Measurements from ENCODE around the gene SLC6A8. TPM values are rescaled to one million over a fixed set of nuclear protein-coding genes. Genes with fewer than 3 reads are reported as not detected.
A peak's percentile ranks its signal among the peaks of the same experiment; 100 is the strongest.

Gene SLC6A8
- under 1 TPM; 0.42 to 0.71 TPM for total RNA-seq
- polyA plus RNA-seq (2013, experiment 1 of 2): 0.63 TPM
- 1.3 TPM for polyA plus RNA-seq (2013, experiment 2 of 2)
- total RNA-seq: 0.37 to 5.1 (median 1.2) reads per million in 172 experiments

DNA sequence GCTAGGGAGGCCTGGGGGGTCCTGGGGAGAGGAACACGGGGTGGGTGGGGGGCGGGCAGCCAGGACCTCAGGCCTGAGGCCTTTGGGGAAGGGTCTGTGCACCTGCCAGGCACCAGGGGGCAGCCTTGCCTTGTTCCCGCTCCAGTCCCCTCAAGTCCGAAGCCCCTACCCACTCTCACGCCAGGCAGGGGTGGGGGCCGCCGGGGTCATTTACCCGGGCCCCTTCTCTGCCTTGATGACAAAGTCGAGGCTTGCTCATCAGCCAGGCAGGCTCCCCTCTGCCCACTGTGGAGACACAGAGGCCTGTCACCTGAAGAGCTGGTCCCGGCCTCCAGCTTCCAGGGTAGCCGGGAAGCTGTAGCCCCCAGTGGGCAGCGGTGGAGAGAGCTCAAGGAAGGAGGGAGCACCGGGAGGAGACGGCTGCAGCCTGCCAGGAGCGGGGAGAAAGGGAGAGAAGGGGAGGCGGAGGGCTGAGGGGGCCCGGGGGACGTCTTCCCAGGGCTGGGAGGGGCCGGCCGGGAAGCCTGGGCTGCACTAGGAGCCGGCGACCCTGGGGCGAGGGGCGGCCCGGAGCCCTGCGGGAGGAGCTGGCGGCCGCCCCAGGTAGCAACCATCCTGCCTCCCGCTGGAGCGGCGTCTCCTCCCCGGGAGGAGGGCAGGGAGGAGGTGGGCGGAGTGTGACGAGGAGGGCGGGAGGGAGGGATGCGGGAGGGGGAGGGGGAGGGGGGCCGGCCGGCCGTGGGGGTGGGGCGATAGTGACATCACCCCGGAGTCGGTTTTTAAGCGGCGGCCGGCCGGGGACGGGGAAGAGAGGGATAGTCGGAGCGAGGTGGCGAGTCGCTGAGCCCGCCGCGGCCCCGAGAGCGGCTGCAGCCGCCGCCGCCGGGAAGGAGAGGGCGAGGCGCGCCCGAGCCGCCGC, at the start of gene SLC6A8:
TSS of gene SLC6A8 (plus strand) at position 806 of the 919 bp plus-strand sequence. CDS start 649 bp downstream, outside the sequence.
- Histone ChIP-seq H3K27me3 (ENCODE audit: control insufficient read depth in 1 of 2, insufficient read depth in 2 of 2, low read length in 2 of 2) (peaks cover 0 to 3% of the 10 kb centered on the region in 2 experiments), H3K4me1 (ENCODE audit: insufficient read depth, low read length) (peaks cover 6% of the 10 kb centered on the region), H3K27ac (ENCODE audit: low read depth in 1 of 2, low read length in 2 of 2) (no peak within 1 kb of the TSS), H3K4me3 (ENCODE audit: low read length) (peak within 1 kb of the TSS; percentile 36), H3K36me3 (ENCODE audit: insufficient read depth, low read length) (no peaks in the 10 kb centered on the region), H3K9me3 (ENCODE audit: control insufficient read depth in 1 of 2, insufficient read depth in 1 of 2, low read length in 2 of 2) (no peaks in the 10 kb centered on the region)
- TF ChIP-seq, protein P1, sequence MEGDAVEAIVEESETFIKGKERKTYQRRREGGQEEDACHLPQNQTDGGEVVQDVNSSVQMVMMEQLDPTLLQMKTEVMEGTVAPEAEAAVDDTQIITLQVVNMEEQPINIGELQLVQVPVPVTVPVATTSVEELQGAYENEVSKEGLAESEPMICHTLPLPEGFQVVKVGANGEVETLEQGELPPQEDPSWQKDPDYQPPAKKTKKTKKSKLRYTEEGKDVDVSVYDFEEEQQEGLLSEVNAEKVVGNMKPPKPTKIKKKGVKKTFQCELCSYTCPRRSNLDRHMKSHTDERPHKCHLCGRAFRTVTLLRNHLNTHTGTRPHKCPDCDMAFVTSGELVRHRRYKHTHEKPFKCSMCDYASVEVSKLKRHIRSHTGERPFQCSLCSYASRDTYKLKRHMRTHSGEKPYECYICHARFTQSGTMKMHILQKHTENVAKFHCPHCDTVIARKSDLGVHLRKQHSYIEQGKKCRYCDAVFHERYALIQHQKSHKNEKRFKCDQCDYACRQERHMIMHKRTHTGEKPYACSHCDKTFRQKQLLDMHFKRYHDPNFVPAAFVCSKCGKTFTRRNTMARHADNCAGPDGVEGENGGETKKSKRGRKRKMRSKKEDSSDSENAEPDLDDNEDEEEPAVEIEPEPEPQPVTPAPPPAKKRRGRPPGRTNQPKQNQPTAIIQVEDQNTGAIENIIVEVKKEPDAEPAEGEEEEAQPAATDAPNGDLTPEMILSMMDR (IDR thresholded peaks at IDR 0.05): peak; percentile 7
- ATAC-seq (ENCODE audit: poor library complexity): peak; percentile 42
- no peak within 1 kb of the TSS for H3K27ac Mint-ChIP-seq
- peaks cover 7% of the 10 kb centered on the region for H3K27me3 Mint-ChIP-seq
- CTCF ChIA-PET: no interaction called here
- H3K36me3 Mint-ChIP-seq (ENCODE audit: low read depth): no peaks in the 10 kb centered on the region
- H3K9me3 Mint-ChIP-seq: no peaks in the 10 kb centered on the region
- H3K4me1 Mint-ChIP-seq (ENCODE audit: low read depth): no peaks in the 10 kb centered on the region
- intact Hi-C loops (cut with DNase I, micrococcal nuclease): loop anchor here in 1 of 2 experiments (5.0 to 10.0 kb wide), 2 partner anchors 67 to 265 kb away; no protein-coding TSS in a partner anchor
- H3K4me3 Mint-ChIP-seq: peak within 1 kb of the TSS; percentile 84
- peak in 10 of 14 experiments; percentile 3 to 71 (median 31) for DNase-seq
- POLR2A ChIA-PET: no interaction called here

DNA sequence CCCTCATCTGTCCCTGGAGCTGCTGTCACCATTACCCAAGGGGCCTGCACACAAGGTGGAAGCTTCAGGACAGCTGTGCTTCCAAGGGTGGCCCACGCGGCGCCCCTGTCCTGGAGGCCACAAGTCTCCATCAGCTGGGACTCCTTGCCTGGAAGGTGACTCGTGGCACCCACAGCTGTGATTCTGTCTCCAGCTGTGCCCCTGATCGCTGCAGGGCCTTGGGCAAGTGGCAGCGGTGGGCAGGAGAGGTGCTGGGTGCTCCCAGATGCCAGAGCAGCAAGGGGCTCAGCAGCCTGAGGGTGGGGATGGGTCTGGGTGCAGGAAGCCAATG, 49.7 kb upstream of the SLC6A8 start:
- Histone ChIP-seq H3K4me1 (ENCODE audit: insufficient read depth, low read length) (peaks cover 8% of the 10 kb centered on the region), H3K4me3 (ENCODE audit: low read length) (no peak overlapping the region), H3K27me3 (ENCODE audit: control insufficient read depth in 1 of 2, insufficient read depth in 2 of 2, low read length in 2 of 2) (peaks cover 8 to 10% of the 10 kb centered on the region in 2 experiments), H3K9me3 (ENCODE audit: control insufficient read depth in 1 of 2, insufficient read depth in 1 of 2, low read length in 2 of 2) (peaks cover 0 to 7% of the 10 kb centered on the region in 2 experiments), H3K36me3 (ENCODE audit: insufficient read depth, low read length) (no peaks in the 10 kb centered on the region), H3K27ac (ENCODE audit: low read depth in 1 of 2, low read length in 2 of 2) (no peak overlapping the region)
- intact Hi-C loops (cut with DNase I, micrococcal nuclease): no loop called here
- TF ChIP-seq, protein P1 (IDR thresholded peaks at IDR 0.05): no peak
- ChIA-PET CTCF (no interaction called here), POLR2A (no interaction called here)
- no peak overlapping the region for H3K27ac Mint-ChIP-seq
- H3K4me3 Mint-ChIP-seq: no peak overlapping the region
- H3K27me3 Mint-ChIP-seq: peaks cover 17% of the 10 kb centered on the region
- no peak for DNase-seq
- ATAC-seq (ENCODE audit: poor library complexity): no peak
- H3K9me3 Mint-ChIP-seq: no peaks in the 10 kb centered on the region
- H3K36me3 Mint-ChIP-seq (ENCODE audit: low read depth): no peaks in the 10 kb centered on the region
- peaks cover 5% of the 10 kb centered on the region for H3K4me1 Mint-ChIP-seq (ENCODE audit: low read depth)

DNA sequence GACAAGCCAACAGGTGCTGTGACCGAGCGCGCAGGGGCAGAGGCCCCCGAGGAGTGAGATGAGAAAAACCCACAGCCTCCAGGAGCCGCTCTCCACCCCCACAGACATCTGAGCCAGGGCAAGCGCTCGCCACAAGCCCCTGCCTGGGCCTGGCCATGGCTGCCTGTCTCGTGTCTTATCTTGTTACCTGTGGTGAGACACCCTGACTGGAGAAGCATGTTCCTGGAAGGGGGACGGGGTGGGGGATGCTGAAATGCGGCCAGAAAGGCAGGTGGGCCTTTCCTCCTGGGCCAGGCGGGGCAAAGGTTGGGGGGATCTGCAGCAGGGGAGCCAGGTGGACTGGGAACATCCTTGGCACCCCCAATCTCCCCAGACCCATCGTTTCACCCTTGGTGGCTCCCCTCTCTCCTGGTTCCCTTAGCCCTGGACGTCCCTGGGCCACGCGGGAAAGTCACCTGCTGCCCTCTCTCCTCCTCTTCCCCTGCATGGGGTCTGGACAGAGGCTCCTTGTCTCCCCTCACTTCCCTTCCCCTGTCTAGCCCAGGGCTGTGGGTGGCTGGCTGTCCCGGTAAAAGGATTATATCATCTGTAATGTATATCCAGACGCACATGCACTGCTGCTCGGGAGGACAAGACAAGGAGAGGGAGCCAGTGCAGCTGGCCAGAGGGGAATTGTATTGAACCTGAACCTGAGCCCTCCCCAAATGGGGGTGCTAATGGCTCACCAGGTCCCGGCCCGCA, 49.1 kb upstream of the SLC6A8 start:
- Mint-ChIP-seq H3K4me1 (ENCODE audit: low read depth) (peaks cover 5% of the 10 kb centered on the region), H3K9me3 (no peaks in the 10 kb centered on the region), H3K27me3 (peaks cover 23% of the 10 kb centered on the region), H3K36me3 (ENCODE audit: low read depth) (no peaks in the 10 kb centered on the region), H3K4me3 (no peak overlapping the region), H3K27ac (no peak overlapping the region)
- no peak for DNase-seq
- intact Hi-C loops (cut with DNase I, micrococcal nuclease): no loop called here
- peaks cover 0 to 7% of the 10 kb centered on the region in 2 experiments for H3K9me3 ChIP-seq (ENCODE audit: control insufficient read depth in 1 of 2, insufficient read depth in 1 of 2, low read length in 2 of 2)
- peaks cover 12 to 16% of the 10 kb centered on the region in 2 experiments for H3K27me3 ChIP-seq (ENCODE audit: control insufficient read depth in 1 of 2, insufficient read depth in 2 of 2, low read length in 2 of 2)
- no peak for ATAC-seq (ENCODE audit: poor library complexity)
- no peak overlapping the region for H3K4me3 ChIP-seq (ENCODE audit: low read length)
- CTCF ChIA-PET: no interaction called here
- no peak overlapping the region for H3K27ac ChIP-seq (ENCODE audit: low read depth in 1 of 2, low read length in 2 of 2)
- TF ChIP-seq, protein P1 (IDR thresholded peaks at IDR 0.05): no peak
- POLR2A ChIA-PET: no interaction called here
- peaks cover 14% of the 10 kb centered on the region for H3K4me1 ChIP-seq (ENCODE audit: insufficient read depth, low read length)
- no peaks in the 10 kb centered on the region for H3K36me3 ChIP-seq (ENCODE audit: insufficient read depth, low read length)
